ENCODE results near the gene UBFD1. TPM values are rescaled to one million over a fixed set of nuclear protein-coding genes. Genes with fewer than 3 reads are reported as not detected.
"Not testable (repeated sequence)": the region's sequence is repeated elsewhere in the genome, so short reads cannot be mapped to it uniquely, and the experiment has no call there.

The UBFD1 gene
- 44.5 TPM for polyA plus RNA-seq (2013, experiment 1 of 2; ENCODE audit: insufficient read length)
- 47.4 TPM for polyA plus RNA-seq (2013, experiment 2 of 2; ENCODE audit: insufficient read length)

- peak; percentile 98 for DNase-seq
Observed at GRCh38 chr16:23556881-23557778, at the start of gene UBFD1, which contains the start of gene EARS2. TSS of gene UBFD1 (plus strand) at chr16:23557727. CDS start at chr16:23557743, 16 bp downstream. TSS of gene EARS2 (minus strand) at chr16:23557350. CDS start at chr16:23557343, 7 bp downstream.

- DNase-seq = peak; percentile 16
Observed at GRCh38 chr16:23508589-23509440, 48.7 kb upstream of the UBFD1 start.

GRCh38 chr16:23509441-23509754 is 48.1 kb upstream of the UBFD1 start:
- DNase-seq = no peak

- DNase-seq = peak; percentile 41
Observed at GRCh38 chr16:23509782-23510163, 47.8 kb upstream of the UBFD1 start.

GRCh38 chr16:23510164-23510914 is 47.2 kb upstream of the UBFD1 start, which contains the start of gene GGA2:
TSS of gene GGA2 (minus strand) at chr16:23510494. CDS start at chr16:23510411, 83 bp downstream.
- peak; percentile 80 for DNase-seq

GRCh38 chr16:23510915-23511270 is 46.6 kb upstream of the UBFD1 start:
- DNase-seq = not testable (repeated sequence)

GRCh38 chr16:23511731-23512130 is 45.8 kb upstream of the UBFD1 start:
- DNase-seq = no peak

GRCh38 chr16:23512168-23512695 is 45.3 kb upstream of the UBFD1 start:
- DNase-seq = no peak

GRCh38 chr16:23514381-23515152 is 43.0 kb upstream of the UBFD1 start:
- no peak for DNase-seq

- DNase-seq = no peak
Observed at GRCh38 chr16:23515881-23516280, 41.6 kb upstream of the UBFD1 start.

GRCh38 chr16:23516366-23517137 is 41.0 kb upstream of the UBFD1 start:
- no peak for DNase-seq

- no peak for DNase-seq
Observed at GRCh38 chr16:23518435-23518891, 39.1 kb upstream of the UBFD1 start.

GRCh38 chr16:23519282-23519681 is 38.2 kb upstream of the UBFD1 start:
- no peak for DNase-seq

- no peak for DNase-seq
Observed at GRCh38 chr16:23520500-23520899, 37.0 kb upstream of the UBFD1 start.

- DNase-seq = no peak
Observed at GRCh38 chr16:23521037-23521743, 36.3 kb upstream of the UBFD1 start.

- DNase-seq = no peak
Observed at GRCh38 chr16:23521965-23522364, 35.6 kb upstream of the UBFD1 start.

- no peak for DNase-seq
Observed at GRCh38 chr16:23523321-23523720, 34.2 kb upstream of the UBFD1 start.

GRCh38 chr16:23523876-23524385 is 33.6 kb upstream of the UBFD1 start:
- no peak for DNase-seq

- DNase-seq = no peak
Observed at GRCh38 chr16:23524886-23525285, 32.6 kb upstream of the UBFD1 start.

All from fibroblast of skin of back (primary cell).